HG03280 (cell line): ENCODE measurements around the gene COP1.
A peak's percentile ranks its signal among the peaks of the same experiment; 100 is the strongest.
"Not testable (repeated sequence)": the region's sequence is repeated elsewhere in the genome, so short reads cannot be mapped to it uniquely, and the experiment has no call there.

Source experiments
- ATAC-seq: cut with Tn5 transposase; IDR thresholded peaks from one replicate; pipeline ENCODE4 v1.9.1; 2021; ENCODE audit warnings: mild to moderate bottlenecking, moderate library complexity; ENCODE audit not compliant: unreplicated experiment

The COP1 gene

DNA sequence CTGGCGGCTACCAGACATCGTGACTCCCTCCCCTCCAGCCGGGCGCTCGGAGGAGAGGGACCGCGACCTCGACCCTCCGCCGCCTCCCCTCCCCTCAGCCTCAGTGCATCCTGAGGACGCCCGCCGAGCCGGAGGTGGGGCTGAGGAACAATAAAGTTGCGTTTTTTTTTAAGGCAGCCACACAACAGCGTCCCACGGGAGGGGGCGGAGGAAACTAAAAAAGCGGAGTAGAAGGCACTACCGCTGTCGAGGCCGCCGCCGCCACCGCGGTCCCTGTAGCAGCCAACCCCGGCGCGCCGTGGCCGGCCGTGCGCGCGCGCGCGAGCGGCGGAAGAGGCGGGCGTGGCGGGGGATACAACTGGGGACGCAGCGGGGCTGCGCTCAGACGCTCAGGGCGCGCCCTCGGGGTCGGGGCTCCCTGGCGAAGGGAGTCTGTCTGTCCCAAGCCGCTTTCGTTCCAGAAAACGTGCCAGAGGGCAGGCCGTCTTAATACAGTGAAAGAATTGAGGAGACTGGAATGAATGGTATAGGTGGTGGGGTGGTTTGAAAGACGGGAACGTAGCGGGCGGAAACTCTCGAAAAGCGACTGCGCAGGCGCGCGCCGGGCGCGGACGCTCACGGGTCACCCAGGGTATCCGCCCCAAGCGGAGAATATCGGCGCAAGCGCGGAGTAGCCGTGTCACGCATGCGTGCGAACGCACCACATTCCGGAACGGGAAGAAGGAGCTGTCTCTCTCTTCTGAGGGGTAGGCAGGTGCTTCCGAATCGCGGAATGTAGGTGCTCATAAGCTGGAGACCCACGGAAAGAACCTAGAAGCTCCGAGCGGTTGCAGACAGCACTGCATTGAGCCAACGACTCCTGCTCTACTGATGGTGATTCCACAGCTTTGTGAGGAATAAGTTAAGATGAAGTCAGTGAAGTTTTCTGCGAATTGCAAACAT is at the start of gene COP1:
TSS of gene COP1 (minus strand) at position 326 of the 942 bp plus-strand sequence. CDS start at position 18, 308 bp downstream.
- ATAC-seq, result peak; percentile 85

DNA sequence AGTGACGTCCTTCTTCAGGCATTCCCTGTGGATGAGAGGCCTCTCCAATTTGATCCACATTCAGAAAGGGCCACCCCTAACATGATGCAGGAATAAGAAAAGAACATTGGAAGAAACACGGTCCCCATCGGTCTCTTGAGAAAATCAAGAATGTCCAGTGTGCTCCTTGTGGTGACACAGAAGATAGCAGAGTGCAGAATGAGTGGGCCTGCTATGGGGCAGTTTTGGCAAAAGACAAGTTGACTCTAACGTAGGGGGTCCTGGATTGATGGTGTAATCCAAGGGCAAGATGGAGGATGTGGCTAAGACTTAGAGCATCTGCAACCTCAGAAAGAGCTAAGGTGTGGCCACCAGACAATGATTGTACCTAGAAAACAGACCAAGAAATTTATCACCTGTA is 45.1 kb upstream of the COP1 start:
- ATAC-seq, result no peak

DNA sequence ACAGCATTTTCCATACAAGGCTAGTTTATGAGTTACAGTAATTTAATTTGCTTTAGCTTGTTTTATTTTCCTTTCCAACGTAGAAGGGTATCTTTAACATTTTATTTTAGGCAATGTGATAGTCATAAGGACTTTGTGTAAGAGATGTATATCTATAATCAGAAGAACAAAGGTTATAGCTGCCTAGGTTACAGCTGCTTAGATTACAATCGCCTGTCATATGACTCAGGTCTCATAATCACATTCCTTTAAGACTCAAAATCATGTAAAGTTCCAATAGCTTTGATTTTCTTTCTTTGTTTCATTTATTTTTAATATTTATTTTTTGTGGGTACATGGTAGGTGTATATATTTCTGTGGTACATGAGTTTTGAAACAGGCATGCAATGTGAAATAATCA is 37.8 kb upstream of the COP1 start:
- ATAC-seq, result no peak

DNA sequence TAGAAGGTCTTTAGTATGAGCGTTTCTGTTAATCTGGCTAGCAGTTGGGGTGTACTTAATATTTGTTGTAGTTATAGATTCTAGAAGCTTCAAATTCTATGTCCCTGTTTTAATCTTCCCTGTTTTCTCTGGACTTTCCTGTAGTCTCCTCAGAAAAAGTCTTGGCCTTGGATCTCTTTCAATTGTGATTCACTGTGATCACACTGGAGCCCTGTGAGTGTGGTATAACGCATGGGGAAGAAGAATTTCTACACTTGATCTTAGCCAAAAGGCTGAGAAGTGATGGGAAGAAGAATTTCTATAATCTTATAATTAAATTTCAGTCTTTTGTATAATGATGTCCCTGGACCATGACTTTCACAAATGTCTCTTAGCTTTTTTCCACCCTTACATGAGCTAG is 36.7 kb upstream of the COP1 start:
- ATAC-seq, result no peak

DNA sequence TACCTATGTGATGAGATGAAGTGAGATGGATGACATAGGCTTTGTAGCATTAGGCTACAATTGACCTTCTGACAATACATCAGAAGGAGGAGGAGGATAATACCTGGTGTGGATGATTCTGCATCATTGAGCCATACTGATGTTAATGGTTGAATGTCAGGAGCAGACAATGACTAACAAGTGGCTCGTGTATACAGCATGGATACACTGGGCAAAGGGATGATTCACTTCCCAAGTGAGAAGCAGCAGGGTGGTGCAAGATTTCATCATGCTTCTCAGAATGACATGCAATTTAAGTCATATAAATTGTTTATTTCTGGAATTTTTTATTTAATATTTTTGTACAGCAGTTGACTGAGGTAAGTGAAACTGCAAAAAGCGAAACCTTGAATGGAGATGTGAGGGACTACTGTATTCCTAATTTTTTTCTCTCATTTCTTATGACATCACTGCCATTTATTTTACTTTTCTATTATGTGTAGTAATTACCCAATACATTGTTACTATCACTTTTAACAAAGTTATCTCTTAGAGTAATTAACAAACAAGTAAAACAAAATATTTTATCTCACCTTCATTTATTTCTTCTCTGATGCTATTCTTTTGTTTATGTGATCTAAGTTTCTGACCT is 34.4 kb upstream of the COP1 start:
- no peak for ATAC-seq

DNA sequence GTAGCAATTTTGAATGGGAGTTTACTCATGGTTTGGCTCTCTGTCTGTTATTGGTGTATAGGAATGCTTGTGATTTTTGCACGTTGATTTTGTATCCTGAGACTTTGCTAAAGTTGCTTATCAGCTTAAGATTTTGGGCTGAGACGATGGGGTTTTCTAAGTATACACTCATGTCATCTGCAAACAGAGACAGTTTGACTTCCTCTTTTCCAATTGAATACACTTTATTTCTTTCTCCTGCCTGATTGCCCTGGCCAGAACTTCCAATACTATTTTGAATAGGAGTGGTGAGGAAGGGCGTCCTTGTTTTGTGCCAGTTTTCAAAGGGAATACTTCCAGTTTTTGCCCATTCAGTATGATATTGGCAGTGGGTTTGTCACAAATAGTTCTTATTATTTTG is 26.6 kb upstream of the COP1 start:
- not testable (repeated sequence) for ATAC-seq

DNA sequence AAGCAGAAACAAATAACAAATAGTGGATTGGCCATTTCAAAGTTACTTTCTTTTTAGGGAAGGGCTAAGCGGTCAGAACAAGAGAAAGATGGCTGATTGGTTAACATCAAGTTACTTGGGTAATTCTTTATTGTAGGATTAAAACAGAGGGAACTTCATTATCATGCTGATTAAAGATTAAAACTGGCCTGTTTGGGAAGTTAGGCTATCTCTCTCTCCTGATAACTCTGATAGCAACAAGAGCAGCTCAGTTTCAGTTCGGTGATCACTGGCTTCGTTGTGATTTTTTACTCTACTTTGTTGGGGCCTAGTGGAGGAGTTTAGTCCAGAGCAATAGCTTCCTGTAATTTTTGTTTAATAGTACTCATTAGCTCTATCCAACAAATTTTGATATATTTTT is 20.5 kb upstream of the COP1 start:
- ATAC-seq, result no peak

DNA sequence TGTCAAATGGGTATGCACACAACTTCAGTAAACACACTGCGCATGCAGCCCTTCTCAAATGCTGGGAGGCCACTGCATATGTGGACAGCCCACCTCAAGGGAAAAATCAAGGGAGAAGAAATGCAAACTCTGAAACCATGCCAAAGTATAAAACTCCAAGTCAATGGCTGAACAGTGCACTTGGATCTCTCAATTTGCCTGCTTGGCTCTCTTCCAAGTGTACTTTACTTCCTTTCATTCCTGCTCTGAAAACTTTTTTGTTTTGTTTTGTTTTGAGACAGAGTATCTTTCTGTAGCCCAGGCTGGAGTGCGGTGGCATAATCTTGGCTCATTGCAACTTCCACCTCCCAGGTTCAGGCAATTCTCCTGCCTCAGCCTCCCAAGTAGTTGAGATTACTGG is 18.8 kb upstream of the COP1 start:
- no peak for ATAC-seq

DNA sequence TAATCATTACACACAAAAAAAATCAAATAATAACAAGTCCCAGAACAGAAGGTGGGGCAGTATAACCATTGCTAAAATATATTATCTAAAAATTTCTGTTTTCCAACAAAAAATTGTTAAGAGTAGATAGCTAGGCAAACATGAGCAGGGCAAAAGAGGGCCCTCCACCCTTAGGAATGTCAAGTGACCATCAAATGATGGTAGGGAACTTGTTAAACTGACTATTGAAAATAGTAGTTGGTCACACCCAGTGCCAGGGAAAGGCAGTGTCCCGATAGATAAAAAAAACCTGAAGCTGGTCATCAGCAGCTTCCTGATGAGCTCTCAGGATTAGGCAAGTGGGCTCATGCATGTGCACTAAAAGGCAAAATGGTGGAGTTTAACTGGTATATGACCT is 18.4 kb upstream of the COP1 start:
- ATAC-seq, result no peak

DNA sequence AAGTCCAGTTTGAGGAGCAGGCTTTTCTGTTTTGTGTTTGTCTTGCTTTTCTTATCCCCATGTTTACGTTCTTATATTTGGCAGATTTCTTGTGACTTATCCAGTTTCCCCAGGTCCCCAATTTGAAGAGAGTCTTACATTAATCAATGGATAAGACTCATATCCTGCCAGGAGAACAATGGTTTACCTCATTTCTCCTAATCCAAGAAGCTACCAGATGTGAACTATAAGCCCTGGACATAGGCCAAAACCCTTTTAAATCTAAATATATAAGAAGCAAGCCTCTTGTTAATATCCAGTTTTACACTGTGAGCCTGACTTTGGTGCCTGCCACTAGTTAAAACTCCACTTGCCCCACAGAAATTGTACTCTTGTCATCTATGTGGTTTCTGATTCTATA is 15.1 kb upstream of the COP1 start:
- no peak for ATAC-seq

DNA sequence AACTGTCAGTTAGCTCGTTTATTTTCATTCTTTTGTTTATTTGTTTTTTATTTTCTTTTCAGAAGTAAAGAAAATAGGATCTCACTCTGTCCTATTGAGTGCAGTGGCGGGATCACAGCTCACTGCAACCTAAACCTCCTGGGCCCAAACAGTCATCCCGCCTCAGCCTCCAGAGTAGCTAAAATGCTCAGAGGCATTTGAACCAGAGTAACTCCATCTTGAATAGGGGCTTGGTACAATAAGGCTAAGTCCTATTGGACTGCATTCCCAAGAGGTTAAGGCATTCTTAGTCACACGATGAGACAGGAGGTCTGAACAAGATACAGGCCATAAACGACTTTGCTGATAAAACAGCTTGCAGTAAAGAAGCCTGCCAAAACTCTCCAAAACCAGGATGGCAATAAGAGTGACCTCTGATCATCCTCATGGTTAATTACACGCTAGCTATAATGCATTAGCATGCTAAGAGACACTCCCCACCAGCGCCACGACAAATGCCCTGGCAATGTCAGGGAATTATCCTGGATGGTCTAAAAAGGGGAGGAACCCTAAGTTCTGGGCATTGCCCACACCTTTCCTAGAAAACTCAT is 13.1 kb upstream of the COP1 start:
- ATAC-seq, result no peak

DNA sequence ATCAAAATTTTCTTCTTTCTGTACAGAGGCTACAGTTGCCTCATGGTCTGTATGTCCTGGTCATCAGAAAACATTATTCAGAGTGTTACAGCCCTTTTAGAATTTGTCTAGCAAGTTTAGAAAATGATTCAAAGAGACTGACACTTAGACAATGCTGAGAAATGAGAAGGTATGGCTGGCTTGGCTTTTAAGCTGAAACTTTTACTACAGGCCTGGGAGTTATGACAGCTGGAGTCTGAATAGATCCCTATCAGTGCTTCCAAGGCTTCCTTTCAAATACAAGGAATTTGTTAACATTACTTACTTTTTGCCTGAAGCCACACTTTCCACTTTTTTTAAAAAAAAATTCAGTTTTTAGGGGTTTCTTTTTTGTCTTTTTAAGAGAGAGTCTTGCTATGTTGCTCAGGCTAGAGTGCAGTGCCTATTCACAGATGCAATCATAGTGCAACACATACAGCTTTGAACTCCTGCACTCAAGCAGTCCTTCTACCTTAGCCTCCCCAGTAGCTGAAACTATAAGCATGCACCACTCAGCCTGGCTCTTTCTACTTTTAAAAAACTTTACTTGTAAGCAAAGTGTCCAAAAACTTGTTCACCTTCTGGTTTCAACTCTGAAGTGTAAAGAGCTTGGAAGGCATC is 10.5 kb upstream of the COP1 start:
- no peak for ATAC-seq

DNA sequence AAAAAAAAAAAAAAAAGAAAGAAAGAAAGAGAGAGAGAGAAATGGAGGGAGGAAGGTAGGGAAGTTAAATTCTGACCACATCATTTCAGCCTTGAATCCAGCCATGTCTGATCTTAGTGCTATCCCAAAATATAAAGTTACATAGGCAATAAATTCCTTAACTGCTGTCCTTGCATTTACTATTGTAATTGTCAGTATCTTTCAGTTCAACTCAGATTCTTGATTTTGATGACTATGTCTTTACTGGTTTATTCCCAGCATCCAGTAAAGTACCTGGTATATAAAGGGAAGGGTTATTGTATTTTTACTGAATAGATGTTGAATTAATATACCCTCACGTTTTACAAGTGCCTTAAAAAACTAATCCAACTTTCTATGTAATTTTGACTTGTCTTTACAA is 8.9 kb upstream of the COP1 start:
- ATAC-seq, result no peak

DNA sequence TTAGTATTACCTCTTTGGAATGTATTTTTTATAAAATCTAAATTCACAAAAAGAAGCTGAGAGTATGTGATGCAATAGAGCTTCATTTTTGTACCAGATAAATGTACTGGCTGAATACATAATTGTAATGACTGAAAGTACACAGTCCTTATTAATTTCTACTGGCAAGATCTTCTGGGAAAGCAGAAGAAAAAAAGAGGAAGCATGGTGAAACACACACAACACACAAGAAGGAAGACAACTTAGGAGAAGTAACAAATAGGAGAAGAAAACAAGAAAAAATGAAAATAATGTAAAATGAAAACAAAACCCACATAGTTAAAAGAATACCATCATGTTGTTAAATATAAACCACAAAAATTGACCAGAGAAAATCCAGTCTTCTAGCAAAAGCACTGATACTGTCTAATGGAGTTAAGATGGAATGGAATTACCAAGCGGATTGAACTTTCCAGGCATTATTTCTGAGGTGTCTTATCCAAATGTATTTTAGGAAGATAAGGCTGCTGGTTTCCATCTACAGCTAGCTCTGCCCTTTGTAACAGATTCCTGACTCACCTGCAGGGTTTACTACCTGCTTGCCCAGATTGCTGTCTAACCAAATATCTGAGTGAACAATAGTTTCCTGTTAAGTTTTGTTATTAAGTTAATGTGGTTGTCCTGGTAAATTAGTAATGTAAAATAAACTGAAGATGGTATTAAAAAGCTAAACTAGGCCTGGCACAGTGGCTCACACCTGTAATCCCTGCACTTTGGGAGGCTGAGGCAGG is 4.5 kb upstream of the COP1 start:
- no peak for ATAC-seq

DNA sequence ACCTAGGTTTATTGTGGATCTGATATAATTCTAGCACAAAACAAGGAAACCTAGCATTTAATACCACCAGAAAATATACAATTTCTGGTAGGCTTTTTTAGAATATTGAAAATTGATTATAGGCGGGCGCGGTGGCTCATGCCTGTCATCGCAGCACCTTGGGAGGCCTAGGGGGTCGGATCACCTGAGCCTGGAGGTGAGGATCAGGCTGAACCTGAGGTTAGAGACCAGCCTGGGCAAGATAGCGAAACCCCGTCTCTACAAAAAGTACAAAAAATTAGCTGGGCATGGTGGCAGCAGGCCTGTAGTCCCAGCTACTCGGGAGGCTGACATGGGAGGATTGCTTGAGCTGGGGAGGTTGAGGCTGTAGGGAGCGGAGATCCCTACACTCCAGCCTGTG is 948 bp upstream of the COP1 start:
- no peak for ATAC-seq

DNA sequence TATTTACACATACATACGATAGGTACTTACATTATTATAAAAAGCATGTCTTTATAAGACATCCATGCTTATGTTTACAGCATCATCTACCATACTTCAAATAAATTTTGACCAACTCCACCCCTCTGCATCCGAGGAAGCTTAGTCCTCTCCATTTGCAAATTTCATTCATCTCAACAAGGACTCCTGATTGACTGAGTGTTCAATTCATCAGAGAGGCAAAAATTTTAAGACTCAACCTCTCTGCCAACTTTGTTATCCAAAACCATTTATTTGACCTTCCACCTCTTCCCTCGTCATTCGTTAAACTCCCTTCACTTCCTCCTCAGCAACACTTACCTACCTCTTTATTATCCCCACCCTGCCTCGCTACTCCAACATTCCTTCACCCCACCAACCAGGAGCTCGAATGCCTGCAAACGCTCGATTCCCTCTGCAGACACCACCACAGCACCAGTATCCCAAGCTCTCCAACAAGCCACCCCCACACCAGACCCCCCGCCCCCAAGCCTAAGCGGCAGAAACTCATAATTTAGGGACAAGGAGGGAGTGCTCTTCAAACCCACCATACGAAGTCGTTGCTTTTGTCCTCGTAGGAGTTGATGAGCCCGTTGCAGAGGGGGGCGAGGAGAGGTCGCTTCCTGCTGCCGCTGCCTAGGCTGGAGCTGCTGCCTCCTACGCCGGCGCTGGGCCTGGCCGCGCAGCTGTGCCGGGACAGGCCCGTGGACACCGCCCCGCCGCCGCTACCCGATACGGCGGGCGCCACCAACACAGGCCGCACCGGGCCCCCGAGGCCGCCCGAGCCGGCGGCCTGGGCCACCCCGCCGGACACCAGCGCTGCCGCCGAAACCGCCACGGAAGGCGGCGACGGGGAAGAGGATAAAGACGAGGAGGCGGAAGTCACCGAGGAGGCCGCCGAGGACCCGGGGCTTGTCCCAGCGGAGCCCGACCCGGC is 803 bp downstream of the COP1 start:
- ATAC-seq, result peak; percentile 17

DNA sequence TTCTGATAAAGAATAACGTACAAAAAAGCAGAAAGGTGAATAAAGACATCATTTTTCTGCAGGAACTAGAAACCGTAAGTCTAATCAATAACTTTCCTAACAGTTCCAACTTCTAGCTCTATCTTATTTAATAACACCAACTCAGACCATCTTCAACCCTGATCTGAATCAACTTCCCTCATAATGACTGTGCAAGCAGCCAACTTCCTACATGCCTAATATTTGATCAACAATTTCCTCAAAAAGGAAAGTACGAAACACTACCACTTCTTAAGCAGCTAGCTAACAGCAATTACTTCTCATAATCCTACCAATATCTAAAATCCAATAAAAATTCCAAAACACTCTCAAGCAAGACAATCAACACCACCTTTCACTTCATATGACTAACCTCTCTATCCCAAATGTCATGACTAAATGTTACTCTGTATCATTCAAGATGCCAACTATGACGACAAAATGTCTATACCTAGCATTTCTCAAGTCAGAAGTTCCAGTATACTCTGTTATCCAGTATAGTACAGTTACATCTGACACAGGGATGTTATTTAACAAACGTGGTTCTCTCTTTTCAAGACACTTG is 1.7 kb downstream of the COP1 start:
- no peak for ATAC-seq

DNA sequence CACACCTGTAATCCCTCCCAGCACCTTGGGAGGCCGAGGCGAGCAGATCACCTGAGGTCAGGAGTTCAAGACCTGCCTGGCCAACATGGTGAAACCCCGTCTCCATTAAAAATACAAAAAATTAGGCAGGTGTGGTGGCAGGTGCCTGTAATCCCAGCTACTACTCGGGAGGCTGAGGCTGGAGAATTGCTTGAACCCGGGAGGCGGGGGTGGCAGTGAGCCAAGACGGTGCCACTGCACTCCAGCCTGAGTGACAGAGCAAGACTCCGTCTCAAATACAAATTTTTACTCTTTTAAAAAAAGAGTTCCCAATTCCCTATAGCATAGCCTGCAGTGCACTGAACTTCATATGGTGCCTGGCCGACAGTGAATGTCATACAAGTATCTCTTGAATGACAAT is 2.4 kb downstream of the COP1 start:
- not testable (repeated sequence) for ATAC-seq

DNA sequence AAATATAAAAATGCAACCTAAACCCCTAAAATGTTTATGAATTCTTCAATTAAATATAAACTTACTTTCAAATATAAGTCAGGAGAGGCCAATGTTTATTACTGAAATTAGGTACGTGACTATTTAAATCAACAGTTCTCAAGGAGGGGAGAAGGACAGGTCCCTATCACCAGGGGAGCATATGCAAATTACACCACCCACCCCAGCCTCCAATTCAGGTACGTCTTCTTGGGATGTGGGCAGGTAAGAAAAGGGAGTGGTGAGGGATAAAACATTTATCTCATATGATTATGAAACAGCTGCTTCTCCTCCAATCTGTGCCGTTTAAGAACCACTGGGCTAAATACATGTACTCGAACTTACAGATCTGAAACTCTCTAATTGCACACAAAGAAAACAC is 3.4 kb downstream of the COP1 start:
- ATAC-seq, result no peak
